GM12875 (cell line): Measurements from ENCODE around the gene SLC35B1.

Experiments used
- H3K4me3 ChIP-seq: one replicate; pipeline ENCODE4 v1.5.1; 2011; ENCODE audit warnings: low read depth, low read length, control low read depth
- TF ChIP-seq, protein P1 (sequence below): IDR thresholded peaks from 2 replicates; pipeline ENCODE4 v1.5.1; 2011; ENCODE audit warnings: low read depth, mild to moderate bottlenecking, control low read depth, inconsistent platforms, low read length, moderate library complexity, borderline replicate concordance; ENCODE audit not compliant: insufficient read depth

The SLC35B1 gene

DNA sequence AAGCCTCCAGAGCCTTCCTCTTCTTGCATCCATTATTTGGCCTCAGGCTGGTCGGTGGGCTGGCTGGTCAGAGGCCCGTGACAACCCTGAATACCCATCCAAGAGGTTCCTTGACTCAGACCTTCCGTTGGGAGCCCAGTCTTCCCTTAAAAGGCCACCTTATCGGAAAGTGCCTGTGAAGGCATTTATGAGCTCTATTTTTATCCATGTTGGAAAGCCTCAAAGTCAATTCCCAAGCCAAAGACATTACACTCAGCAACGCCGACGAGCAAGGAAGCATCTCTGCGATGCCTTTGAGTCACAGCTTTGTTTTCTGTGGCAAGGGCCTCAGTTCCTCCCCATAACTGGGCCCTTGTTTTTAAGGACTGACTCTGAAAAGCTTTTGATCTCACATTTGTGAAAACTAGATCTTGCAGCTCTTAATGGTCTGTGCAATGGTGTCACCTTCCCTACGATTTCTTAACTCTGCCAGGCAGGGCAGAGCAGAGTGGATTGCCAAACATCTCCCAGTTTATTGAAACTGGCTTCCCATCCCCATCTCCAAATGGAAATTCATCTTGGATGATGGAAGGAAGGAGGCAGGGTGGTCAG, 16.6 kb downstream of the SLC35B1 start:
- no peak overlapping the region for H3K4me3 ChIP-seq
- TF ChIP-seq, protein P1, sequence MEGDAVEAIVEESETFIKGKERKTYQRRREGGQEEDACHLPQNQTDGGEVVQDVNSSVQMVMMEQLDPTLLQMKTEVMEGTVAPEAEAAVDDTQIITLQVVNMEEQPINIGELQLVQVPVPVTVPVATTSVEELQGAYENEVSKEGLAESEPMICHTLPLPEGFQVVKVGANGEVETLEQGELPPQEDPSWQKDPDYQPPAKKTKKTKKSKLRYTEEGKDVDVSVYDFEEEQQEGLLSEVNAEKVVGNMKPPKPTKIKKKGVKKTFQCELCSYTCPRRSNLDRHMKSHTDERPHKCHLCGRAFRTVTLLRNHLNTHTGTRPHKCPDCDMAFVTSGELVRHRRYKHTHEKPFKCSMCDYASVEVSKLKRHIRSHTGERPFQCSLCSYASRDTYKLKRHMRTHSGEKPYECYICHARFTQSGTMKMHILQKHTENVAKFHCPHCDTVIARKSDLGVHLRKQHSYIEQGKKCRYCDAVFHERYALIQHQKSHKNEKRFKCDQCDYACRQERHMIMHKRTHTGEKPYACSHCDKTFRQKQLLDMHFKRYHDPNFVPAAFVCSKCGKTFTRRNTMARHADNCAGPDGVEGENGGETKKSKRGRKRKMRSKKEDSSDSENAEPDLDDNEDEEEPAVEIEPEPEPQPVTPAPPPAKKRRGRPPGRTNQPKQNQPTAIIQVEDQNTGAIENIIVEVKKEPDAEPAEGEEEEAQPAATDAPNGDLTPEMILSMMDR: no peak

DNA sequence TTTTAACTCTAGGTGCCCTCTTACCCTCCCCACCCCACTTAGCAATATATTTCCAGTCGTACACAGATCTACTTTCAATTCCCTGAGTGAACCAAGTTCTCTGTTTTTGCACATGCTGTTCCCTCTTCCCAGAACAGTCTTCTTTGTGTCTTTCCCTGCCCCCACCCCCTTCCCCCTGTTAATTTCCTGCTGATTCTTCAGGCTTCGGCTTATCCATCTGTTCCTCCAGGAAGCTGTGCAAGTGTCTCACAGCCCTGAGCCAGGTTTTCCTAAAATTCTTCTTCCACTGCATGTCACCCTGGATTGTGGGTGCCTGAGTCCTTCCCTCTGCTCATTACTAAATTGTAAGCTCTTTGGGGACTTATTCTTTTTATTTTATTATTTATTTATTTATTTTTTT, 17.5 kb downstream of the SLC35B1 start:
- TF ChIP-seq, protein P1: no peak

DNA sequence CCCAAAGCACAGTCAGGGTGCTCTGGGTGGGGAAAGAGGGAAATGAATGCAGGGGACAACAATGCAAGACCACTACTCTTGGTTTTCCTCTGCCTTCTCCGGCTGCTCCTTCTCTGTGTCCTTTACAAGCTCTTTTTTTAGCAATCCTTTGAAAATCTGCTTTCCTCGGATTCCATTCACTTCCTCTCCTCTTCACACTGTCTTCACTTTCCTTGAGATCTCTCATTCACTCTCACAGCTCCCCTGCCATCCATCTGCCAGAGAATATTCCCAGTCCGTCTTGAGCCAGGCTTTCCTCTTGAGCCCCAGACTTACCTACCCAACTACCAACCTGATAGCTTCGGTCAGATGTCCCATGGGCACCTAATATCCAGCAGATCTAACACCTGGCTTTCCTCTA, 18.9 kb downstream of the SLC35B1 start:
- TF ChIP-seq, protein P1: no peak
- H3K4me3 ChIP-seq: no peak overlapping the region

More for the DNA sequence above, 17.5 kb downstream of the SLC35B1 start:
- no peak overlapping the region for H3K4me3 ChIP-seq

DNA sequence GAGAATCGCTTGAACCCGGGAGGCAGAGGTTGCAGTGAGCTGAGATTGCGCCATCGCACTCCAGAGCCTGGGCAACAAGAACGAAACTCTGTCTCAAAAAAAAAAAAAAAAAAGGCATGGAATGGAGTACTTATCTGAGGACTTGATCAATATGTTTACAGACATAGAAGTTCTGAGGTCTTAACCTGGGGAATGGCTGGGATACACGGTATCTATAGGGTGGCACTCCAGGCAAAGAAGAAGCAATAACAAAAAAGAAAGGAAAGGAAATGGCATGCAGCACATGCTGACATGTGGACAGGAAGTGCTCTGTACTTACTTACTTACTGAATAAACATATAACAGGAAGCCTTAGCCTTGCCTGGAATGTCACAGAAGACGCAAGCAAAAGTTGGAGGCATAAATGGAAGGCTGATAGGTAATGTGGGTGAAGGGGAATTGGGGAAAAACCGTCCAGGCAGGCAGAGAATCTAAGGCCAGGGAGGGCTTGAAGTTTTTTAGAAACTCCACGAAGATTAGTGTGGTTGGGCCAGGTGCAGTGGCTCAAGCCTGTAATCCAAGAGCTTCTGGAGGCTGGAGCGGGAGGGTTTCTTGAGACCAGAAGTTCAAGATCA, 19.8 kb downstream of the SLC35B1 start:
- no peak overlapping the region for H3K4me3 ChIP-seq
- TF ChIP-seq, protein P1: no peak

DNA sequence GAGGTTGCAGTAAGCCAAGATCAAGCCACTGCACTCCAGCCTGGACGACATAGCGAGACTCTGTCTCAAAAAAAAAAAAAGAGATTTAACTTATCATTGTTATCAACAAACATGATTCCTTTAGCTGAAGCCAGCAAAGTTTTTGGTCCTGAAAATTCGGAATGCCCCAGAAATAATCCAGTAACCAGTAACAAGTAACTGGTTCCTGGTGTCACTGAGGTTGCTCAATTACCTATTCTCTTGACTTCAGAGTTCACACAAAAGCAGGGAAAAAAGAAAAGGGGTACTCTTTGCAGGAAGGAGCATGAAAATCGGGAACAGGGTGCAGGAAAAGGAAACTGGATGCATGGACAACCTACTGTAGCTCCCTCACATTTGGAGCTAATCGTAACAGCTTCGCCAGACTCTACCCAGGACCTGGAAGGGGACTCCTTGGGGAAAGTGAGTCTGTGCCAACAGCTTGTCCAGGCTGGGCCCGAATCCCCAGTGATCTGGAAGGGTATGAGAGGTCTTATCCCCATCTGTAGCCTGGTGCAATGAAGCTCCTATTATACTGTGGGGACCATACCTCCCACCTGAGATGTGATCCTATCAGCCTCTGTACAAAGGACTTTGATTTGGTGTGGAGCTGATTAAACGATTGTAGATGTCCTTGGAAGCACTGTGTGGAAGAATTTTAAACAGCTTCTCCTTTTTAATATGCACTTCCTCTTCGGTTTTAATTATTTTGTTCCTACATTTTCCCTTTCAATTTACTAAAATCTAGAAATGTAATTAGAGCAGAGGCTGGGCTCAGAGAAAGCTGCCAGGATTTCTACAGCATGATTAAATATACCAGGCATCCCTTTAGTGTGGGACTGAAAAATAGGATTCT, 26.4 kb downstream of the SLC35B1 start:
- TF ChIP-seq, protein P1: no peak
- no peak overlapping the region for H3K4me3 ChIP-seq

DNA sequence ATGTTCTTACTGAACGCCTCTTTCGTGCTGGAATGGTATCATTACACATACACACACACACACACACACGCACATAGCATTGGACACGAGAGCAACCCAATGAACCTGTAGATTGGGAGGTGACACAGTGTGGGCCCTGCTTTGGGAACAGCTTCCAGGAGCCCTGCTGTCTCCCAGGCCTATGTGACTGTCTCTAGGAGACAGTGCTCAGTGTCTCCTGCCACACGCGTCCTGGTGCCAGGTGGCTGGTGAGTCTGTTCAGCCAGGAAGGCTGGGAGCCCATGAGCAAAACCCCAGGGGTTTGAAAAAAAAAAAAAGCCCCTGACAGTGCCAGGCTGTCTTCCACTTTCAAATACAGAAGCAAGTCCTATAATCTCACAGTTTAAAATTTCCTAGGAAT, 27.4 kb downstream of the SLC35B1 start:
- TF ChIP-seq, protein P1: no peak
- no peak overlapping the region for H3K4me3 ChIP-seq
